Brain microvascular endothelial cell (primary cell): ENCODE data around the gene IQSEC1.

Source experiments
- DNase-seq: peaks from one replicate; pipeline ENCODE4 v3.0.0-alpha.2; 2020
- H3K27ac ChIP-seq: fragments of 250-450 bp; sonication (Bioruptor Pico); 2 replicates; pipeline ENCODE4 v1.5.1; 2020; ENCODE audit warnings: mild to moderate bottlenecking, moderate library complexity
- H3K27me3 ChIP-seq: fragments of 250-450 bp; sonication (Bioruptor Pico); replicated peaks from 2 replicates; pipeline ENCODE4 v1.5.1; 2020; ENCODE audit warnings: mild to moderate bottlenecking
- H3K36me3 ChIP-seq: fragments of 250-450 bp; sonication (Bioruptor Pico); replicated peaks from 2 replicates; pipeline ENCODE4 v1.5.1; 2020; ENCODE audit warnings: mild to moderate bottlenecking
- H3K4me3 ChIP-seq: 2 replicates; pipeline ENCODE4 v1.5.1; 2011; ENCODE audit warnings: low read depth, mild to moderate bottlenecking, control low read depth, low read length, moderate library complexity
- CTCF ChIP-seq: IDR thresholded peaks from 2 replicates; pipeline ENCODE4 v1.5.1; 2011; ENCODE audit warnings: low read depth, mild to moderate bottlenecking, moderate library complexity, low read length, control low read depth, inconsistent platforms; ENCODE audit errors: missing control alignments
- in situ Hi-C: cut with HindIII; loops from 2 replicates; pipeline ENCODE4 v1.10.0; 2017; ENCODE audit warnings: low sequenced_read_pairs, low pct_ligation_motif_present

Gene IQSEC1

DNA sequence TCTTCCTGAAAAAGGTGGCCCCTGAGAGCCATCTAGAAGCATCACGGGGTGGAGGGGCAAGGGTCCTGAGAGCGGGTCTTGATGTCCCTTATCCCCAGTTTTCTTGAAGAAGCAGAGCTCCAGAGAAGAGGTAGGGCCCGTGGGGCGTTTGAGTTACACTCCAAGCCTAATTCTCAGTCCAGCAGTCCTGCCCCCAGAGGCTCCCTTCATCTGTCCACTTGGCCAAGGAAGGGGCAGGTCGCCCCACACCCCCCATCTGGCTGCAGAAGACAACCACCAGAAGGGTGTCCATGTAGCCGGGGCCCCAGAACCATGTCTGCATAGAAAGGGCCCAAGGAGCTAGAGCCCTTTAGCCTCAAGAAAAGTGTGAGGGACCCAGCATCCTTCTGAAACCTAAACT lies 206.4 kb downstream of the IQSEC1 start:
- no peak for DNase-seq
- H3K36me3 ChIP-seq = no peaks in the 10 kb centered on the region
- H3K4me3 ChIP-seq = no peak overlapping the region
- no peak for TF ChIP-seq CTCF
- in situ Hi-C loops = no loop called here
- no peak overlapping the region for H3K27ac ChIP-seq
- peaks cover 2% of the 10 kb centered on the region for H3K27me3 ChIP-seq

GRCh38 chr3:12865271-12865670 lies 208.0 kb downstream of the IQSEC1 start:
- in situ Hi-C loops = no loop called here
- no peak overlapping the region for H3K4me3 ChIP-seq
- no peaks in the 10 kb centered on the region for H3K36me3 ChIP-seq
- DNase-seq = no peak
- peaks cover 2% of the 10 kb centered on the region for H3K27me3 ChIP-seq
- no peak overlapping the region for H3K27ac ChIP-seq
- no peak for TF ChIP-seq CTCF

GRCh38 chr3:12862387-12862786 lies 210.8 kb downstream of the IQSEC1 start:
- H3K4me3 ChIP-seq = no peak overlapping the region
- no peaks in the 10 kb centered on the region for H3K27me3 ChIP-seq
- no peak for DNase-seq
- no peak for TF ChIP-seq CTCF
- in situ Hi-C loops = no loop called here
- no peaks in the 10 kb centered on the region for H3K36me3 ChIP-seq
- no peak overlapping the region for H3K27ac ChIP-seq

DNA sequence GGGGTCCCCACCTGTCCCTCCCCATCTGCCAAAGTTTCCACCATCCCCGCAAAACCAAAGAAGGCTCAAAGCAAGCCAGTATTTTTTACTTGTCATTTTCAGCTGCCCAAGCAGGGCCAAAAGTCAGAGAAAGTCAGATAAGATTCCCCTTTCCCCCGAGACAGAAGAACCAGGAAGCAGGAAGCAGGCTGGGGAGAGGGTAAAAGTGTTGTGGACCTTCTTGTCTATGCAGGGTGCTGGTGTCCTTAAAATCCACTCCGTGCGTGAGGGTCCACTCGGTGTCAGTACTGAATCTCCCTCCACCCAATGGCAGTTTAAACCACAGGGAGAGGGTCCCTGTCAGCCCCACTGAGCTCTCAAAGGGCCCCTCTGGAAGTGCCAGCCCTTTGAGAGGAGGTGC lies 211.6 kb downstream of the IQSEC1 start:
- H3K27me3 ChIP-seq = no peaks in the 10 kb centered on the region
- no peak for DNase-seq
- no peak for TF ChIP-seq CTCF
- H3K27ac ChIP-seq = no peak overlapping the region
- no peak overlapping the region for H3K4me3 ChIP-seq
- in situ Hi-C loops = no loop called here
- no peaks in the 10 kb centered on the region for H3K36me3 ChIP-seq

GRCh38 chr3:12859840-12860239 lies 213.4 kb downstream of the IQSEC1 start:
- no peak for TF ChIP-seq CTCF
- H3K27me3 ChIP-seq = no peaks in the 10 kb centered on the region
- H3K36me3 ChIP-seq = no peaks in the 10 kb centered on the region
- H3K4me3 ChIP-seq = no peak overlapping the region
- no peak for DNase-seq
- H3K27ac ChIP-seq = no peak overlapping the region
- in situ Hi-C loops = no loop called here

DNA sequence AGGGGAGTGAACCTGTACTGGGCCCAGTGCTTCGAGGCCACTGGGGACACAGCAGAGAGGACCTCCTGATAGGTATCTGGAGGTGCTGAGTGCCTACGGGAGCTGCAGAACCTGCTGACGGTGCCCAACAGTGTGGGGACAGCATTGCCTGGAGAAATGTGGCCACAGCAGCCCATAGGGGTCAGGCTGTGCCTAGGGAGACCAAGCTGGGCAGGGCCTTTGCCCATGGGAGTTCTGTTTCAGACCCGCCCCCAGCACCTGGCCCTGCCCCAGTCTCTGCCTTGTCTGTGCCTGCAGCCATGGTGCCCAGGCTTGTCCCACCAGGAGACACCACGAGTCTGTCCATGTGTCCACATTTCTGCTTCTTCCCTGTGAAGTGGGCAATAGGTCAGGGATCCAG lies 216.6 kb downstream of the IQSEC1 start:
- no peak for DNase-seq
- Histone ChIP-seq H3K36me3 (no peaks in the 10 kb centered on the region), H3K27ac (no peak overlapping the region), H3K4me3 (no peak overlapping the region), H3K27me3 (peaks cover 3% of the 10 kb centered on the region)
- in situ Hi-C loops = no loop called here
- no peak for TF ChIP-seq CTCF
